Measurements from ENCODE around the gene KCNK10.

DNA sequence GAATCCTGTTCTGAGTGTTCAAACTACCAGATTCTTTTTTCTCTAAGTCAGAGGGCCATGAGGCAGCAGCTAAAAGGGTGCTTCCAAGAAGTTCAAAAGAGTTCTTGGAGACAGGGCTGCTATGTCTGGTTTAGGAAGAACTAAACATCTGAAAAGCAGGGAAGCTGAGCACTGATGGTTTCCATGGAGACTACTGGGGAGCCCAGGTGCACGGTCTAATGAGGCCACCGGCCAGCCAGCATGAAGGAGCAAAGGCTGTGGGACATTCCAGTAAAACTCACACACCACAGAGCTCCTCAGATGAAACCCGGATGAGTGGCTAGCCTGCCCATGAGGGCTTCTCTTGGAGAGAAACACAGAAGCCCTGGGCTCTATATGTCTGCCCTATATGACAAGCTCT is 97.3 kb downstream of the KCNK10 start:
- TF ChIP-seq EGR1 (IDR thresholded peaks at IDR 0.05; ENCODE audit: borderline replicate concordance, low read depth, low read length) (no peak), USF2 (IDR thresholded peaks at IDR 0.05; ENCODE audit: low read length) (no peak), RBBP5 (IDR thresholded peaks at IDR 0.05; ENCODE audit: borderline replicate concordance, low read depth, low read length) (no peak), CTCF (IDR thresholded peaks at IDR 0.05; ENCODE audit: control extremely low read depth in 1 of 3, insufficient read depth in 1 of 3, low read depth in 1 of 3, low read length in 3 of 3) (no peak), EZH2 (IDR thresholded peaks at IDR 0.05; ENCODE audit: low read depth, low read length, severe bottlenecking) (no peak), CHD2 (IDR thresholded peaks at IDR 0.05; ENCODE audit: low read length) (no peak), MAFK (IDR thresholded peaks at IDR 0.05; ENCODE audit: low read depth, low read length) (no peak)
- TF ChIP-seq, protein P1, sequence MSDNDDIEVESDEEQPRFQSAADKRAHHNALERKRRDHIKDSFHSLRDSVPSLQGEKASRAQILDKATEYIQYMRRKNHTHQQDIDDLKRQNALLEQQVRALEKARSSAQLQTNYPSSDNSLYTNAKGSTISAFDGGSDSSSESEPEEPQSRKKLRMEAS (IDR thresholded peaks at IDR 0.05): no peak

All from H1 (cell line).